ENCODE results near the gene TFAP2D. TPM values are rescaled to one million over a fixed set of nuclear protein-coding genes. Genes with fewer than 3 reads are reported as not detected.
A peak's percentile ranks its signal among the peaks of the same experiment; 100 is the strongest.

The TFAP2D gene
- total and polyA plus RNA-seq, 2 of the 4 experiments (the other 2 are of a cell fraction): not detected

DNA sequence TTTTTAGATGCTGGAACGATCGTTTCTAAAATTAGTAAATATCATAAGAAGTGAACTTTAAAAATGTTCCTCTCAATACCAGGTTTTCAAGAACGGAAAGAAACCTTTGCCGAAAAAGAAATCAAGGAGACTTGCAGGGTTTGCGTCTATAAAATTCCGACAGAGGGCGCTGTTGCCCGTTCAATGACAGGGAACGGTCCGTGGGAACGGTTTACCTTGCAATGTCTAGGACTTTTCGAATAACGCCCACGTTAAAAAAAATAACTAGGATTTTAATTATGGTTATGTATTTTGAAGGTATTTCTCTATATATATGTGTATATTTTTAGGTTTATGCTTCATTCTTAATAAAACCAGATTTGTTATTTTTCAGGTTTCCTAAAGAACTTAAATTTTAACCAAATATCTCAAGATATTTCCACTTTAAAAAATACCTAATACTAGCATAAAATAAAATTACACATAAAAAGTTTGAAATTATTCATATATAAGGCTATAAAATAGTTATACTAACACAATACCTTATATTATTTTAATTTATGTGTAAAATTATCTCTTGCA lies 102.9 kb downstream of the TFAP2D start:
- in situ Hi-C loops (cut with MboI; ENCODE audit: low sequenced_read_pairs) (loop anchor here (25.0 kb wide), 1 partner anchor 1196 kb away; no protein-coding TSS in a partner anchor), dilution Hi-C loops (cut with HindIII; ENCODE audit: low sequenced_read_pairs, unreplicated experiment) (no loop called here), intact Hi-C loops (cut with micrococcal nuclease) (loop anchor here (1.0 to 10.0 kb wide), 3 partner anchors 1039 to 1233 kb away; no protein-coding TSS in a partner anchor)
- POLR2A ChIA-PET (ENCODE audit: unreplicated experiment): interaction anchor here (0.7 kb wide), 1 partner anchor 1135 kb away, joined by 15 read pairs; no protein-coding TSS in a partner anchor
- H2BK15ac ChIP-seq (ENCODE audit: low read depth, low read length): no peak overlapping the region
- TF ChIP-seq NFE2L2 (IDR thresholded peaks at IDR 0.05; ENCODE audit: low read depth, low read length) (no peak), POLR2A (IDR thresholded peaks at IDR 0.05; ENCODE audit: low read depth, low read length) (no peak), MAFK (IDR thresholded peaks at IDR 0.05; ENCODE audit: low read depth, low read length) (no peak), CEBPB (IDR thresholded peaks at IDR 0.05; ENCODE audit: low read depth, low read length) (no peak), CHD1 (IDR thresholded peaks at IDR 0.05; ENCODE audit: low read depth, low read length) (no peak), MAZ (IDR thresholded peaks at IDR 0.05; ENCODE audit: borderline replicate concordance, low read depth, low read length) (no peak), MXI1 (IDR thresholded peaks at IDR 0.05; ENCODE audit: borderline replicate concordance, low read depth, low read length) (no peak), RAD21 (IDR thresholded peaks at IDR 0.05; ENCODE audit: low read length) (peak; percentile 79), SMC3 (IDR thresholded peaks at IDR 0.05; ENCODE audit: low read depth, low read length) (peak; percentile 45), RCOR1 (IDR thresholded peaks at IDR 0.05; ENCODE audit: insufficient replicate concordance, low read length) (no peak), FOS (IDR thresholded peaks at IDR 0.05; ENCODE audit: low read depth, low read length) (no peak), BHLHE40 (IDR thresholded peaks at IDR 0.05; ENCODE audit: low read depth, low read length) (no peak)
- TF ChIP-seq, protein P1, sequence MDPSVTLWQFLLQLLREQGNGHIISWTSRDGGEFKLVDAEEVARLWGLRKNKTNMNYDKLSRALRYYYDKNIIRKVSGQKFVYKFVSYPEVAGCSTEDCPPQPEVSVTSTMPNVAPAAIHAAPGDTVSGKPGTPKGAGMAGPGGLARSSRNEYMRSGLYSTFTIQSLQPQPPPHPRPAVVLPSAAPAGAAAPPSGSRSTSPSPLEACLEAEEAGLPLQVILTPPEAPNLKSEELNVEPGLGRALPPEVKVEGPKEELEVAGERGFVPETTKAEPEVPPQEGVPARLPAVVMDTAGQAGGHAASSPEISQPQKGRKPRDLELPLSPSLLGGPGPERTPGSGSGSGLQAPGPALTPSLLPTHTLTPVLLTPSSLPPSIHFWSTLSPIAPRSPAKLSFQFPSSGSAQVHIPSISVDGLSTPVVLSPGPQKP (IDR thresholded peaks at IDR 0.05; ENCODE audit: borderline replicate concordance, low read depth, low read length): no peak
- TF ChIP-seq, protein P2, sequence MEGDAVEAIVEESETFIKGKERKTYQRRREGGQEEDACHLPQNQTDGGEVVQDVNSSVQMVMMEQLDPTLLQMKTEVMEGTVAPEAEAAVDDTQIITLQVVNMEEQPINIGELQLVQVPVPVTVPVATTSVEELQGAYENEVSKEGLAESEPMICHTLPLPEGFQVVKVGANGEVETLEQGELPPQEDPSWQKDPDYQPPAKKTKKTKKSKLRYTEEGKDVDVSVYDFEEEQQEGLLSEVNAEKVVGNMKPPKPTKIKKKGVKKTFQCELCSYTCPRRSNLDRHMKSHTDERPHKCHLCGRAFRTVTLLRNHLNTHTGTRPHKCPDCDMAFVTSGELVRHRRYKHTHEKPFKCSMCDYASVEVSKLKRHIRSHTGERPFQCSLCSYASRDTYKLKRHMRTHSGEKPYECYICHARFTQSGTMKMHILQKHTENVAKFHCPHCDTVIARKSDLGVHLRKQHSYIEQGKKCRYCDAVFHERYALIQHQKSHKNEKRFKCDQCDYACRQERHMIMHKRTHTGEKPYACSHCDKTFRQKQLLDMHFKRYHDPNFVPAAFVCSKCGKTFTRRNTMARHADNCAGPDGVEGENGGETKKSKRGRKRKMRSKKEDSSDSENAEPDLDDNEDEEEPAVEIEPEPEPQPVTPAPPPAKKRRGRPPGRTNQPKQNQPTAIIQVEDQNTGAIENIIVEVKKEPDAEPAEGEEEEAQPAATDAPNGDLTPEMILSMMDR (conservative IDR thresholded peaks at IDR 0.05; ENCODE audit: low read depth, low read length): peak; percentile 81
- TF ChIP-seq, protein P3, sequence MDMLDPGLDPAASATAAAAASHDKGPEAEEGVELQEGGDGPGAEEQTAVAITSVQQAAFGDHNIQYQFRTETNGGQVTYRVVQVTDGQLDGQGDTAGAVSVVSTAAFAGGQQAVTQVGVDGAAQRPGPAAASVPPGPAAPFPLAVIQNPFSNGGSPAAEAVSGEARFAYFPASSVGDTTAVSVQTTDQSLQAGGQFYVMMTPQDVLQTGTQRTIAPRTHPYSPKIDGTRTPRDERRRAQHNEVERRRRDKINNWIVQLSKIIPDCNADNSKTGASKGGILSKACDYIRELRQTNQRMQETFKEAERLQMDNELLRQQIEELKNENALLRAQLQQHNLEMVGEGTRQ (IDR thresholded peaks at IDR 0.05; ENCODE audit: low read depth, low read length): no peak
- H2AK9ac ChIP-seq (replicated peaks; ENCODE audit: low read depth, low read length, poor library complexity): no peak overlapping the region
- no peak overlapping the region for H2AFZ ChIP-seq (replicated peaks; ENCODE audit: low read length, poor library complexity)
- H3K9ac ChIP-seq (ENCODE audit: low read depth, low read length): no peak overlapping the region
- ATAC-seq (ENCODE audit: low read depth) (peak; percentile 57; the same call in 1 of the 2 replicates), DNase-seq (peak; percentile 55)
- no peak overlapping the region for H4K91ac ChIP-seq (ENCODE audit: insufficient read depth, low read depth, low read length)
- H3K27ac ChIP-seq (ENCODE audit: insufficient read depth, low read length): no peak overlapping the region
- H2AK5ac ChIP-seq (ENCODE audit: low read depth, low read length): no peak overlapping the region
- H3K14ac ChIP-seq (replicated peaks; ENCODE audit: low read depth, low read length): no peak overlapping the region
- no peak overlapping the region for H3K56ac ChIP-seq (ENCODE audit: extremely low read depth, insufficient read depth, low read length)
- no peaks in the 10 kb centered on the region for H3K4me1 ChIP-seq (ENCODE audit: control insufficient read depth, insufficient read depth, low read length)
- H4K5ac ChIP-seq (ENCODE audit: low read depth, low read length): no peak overlapping the region
- H3K27me3 ChIP-seq (ENCODE audit: control insufficient read depth, insufficient read depth, low read length): peaks cover 31% of the 10 kb centered on the region
- no peaks in the 10 kb centered on the region for H3K9me1 ChIP-seq (ENCODE audit: insufficient read depth, low read length)
- WGBS, 2 experiments (ENCODE audit: extremely low coverage in 2 of 2, insufficient read length in 1 of 2): 5% methylated on average over 4 of the region's 14 CpGs; no CpG with 5 or more reads in 1 of the 2 experiments
- H2BK20ac ChIP-seq (ENCODE audit: low read depth, low read length): no peak overlapping the region
- H3K18ac ChIP-seq (ENCODE audit: low read depth, low read length): no peak overlapping the region
- no peak overlapping the region for H2BK5ac ChIP-seq (ENCODE audit: low read depth, low read length, poor library complexity, severe bottlenecking)
- H3K79me1 ChIP-seq (ENCODE audit: low read depth in 1 of 2, low read length in 2 of 2): no peaks in the 10 kb centered on the region
- H3K4me3 ChIP-seq (ENCODE audit: insufficient read depth, low read depth, low read length): peak overlapping the region; percentile 51
- no peak overlapping the region for H3K23ac ChIP-seq (ENCODE audit: low read depth, low read length)
- CTCF ChIA-PET: no interaction called here
- no peaks in the 10 kb centered on the region for H4K20me1 ChIP-seq (ENCODE audit: insufficient read depth, low read length)
- no peak overlapping the region for H3K4ac ChIP-seq (ENCODE audit: low read depth, low read length)
- H4K8ac ChIP-seq (ENCODE audit: low read depth in 2 of 2, low read length in 2 of 2): no peak overlapping the region
- H3K9me3 ChIP-seq (ENCODE audit: control insufficient read depth, insufficient read depth, low read length): no peaks in the 10 kb centered on the region; the same call in 1 of the 2 replicates
- H3K36me3 ChIP-seq (ENCODE audit: control insufficient read depth, insufficient read depth, low read length): no peaks in the 10 kb centered on the region
- BruUV-seq (replicated peaks): no TSS peak
- no peak overlapping the region for H2BK120ac ChIP-seq (ENCODE audit: low read depth, low read length)
- peak overlapping the region; percentile 99 for H3K4me2 ChIP-seq (ENCODE audit: low read depth, low read length)
